HPDE6-E6E7 (cell line): ENCODE results near the gene GLRA3.
A peak's percentile ranks its signal among the peaks of the same experiment; 100 is the strongest.
"Not testable (repeated sequence)": the region's sequence is repeated elsewhere in the genome, so short reads cannot be mapped to it uniquely, and the experiment has no call there.

ENCODE experiments used
- DNase-seq: peaks from one replicate; pipeline ENCODE4 v3.0.0; 2011; ENCODE audit warnings: missing footprints; ENCODE audit errors: extremely low spot score

GLRA3 gene

GRCh38 chr4:174714393-174715211 lies 114.4 kb downstream of the GLRA3 start:
- DNase-seq: peak; percentile 44

- no peak for DNase-seq
These were observed 115.2 kb downstream of the GLRA3 start for GRCh38 chr4:174713821-174714220.

GRCh38 chr4:174713181-174713580 lies 115.9 kb downstream of the GLRA3 start:
- DNase-seq: no peak

- DNase-seq: no peak
These were observed 119.5 kb downstream of the GLRA3 start for GRCh38 chr4:174709526-174709925.

GRCh38 chr4:174708381-174708780 lies 120.7 kb downstream of the GLRA3 start:
- no peak for DNase-seq

GRCh38 chr4:174707902-174708301 lies 121.1 kb downstream of the GLRA3 start:
- no peak for DNase-seq

GRCh38 chr4:174707051-174707676 lies 121.9 kb downstream of the GLRA3 start:
- no peak for DNase-seq

GRCh38 chr4:174702979-174703478 lies 126.0 kb downstream of the GLRA3 start:
- no peak for DNase-seq

GRCh38 chr4:174699654-174700053 lies 129.4 kb downstream of the GLRA3 start:
- DNase-seq: no peak

GRCh38 chr4:174697896-174698295 lies 131.2 kb downstream of the GLRA3 start:
- DNase-seq: no peak

GRCh38 chr4:174697202-174697601 lies 131.8 kb downstream of the GLRA3 start:
- DNase-seq: no peak

GRCh38 chr4:174696657-174697056 lies 132.4 kb downstream of the GLRA3 start:
- no peak for DNase-seq

- DNase-seq: not testable (repeated sequence)
These were observed 137.2 kb downstream of the GLRA3 start for GRCh38 chr4:174691876-174692275.

- no peak for DNase-seq
These were observed 138.4 kb downstream of the GLRA3 start for GRCh38 chr4:174690665-174691064.

GRCh38 chr4:174689618-174690017 lies 139.4 kb downstream of the GLRA3 start:
- DNase-seq: no peak

- no peak for DNase-seq
These were observed 142.2 kb downstream of the GLRA3 start for GRCh38 chr4:174686826-174687225.

GRCh38 chr4:174681723-174682300 lies 147.2 kb downstream of the GLRA3 start:
- DNase-seq: peak; percentile 14

GRCh38 chr4:174674305-174674840 lies 154.7 kb downstream of the GLRA3 start:
- DNase-seq: no peak

GRCh38 chr4:174673865-174674264 lies 155.2 kb downstream of the GLRA3 start:
- DNase-seq: no peak

- no peak for DNase-seq
These were observed 156.8 kb downstream of the GLRA3 start for GRCh38 chr4:174672276-174672675.

GRCh38 chr4:174669270-174669669 lies 159.8 kb downstream of the GLRA3 start:
- DNase-seq: peak; percentile 62

- no peak for DNase-seq
These were observed 163.2 kb downstream of the GLRA3 start for GRCh38 chr4:174665799-174666198.
